GM19023 (cell line): ENCODE measurements around the gene IFT43.

Experiments
- ATAC-seq: cut with Tn5 transposase; IDR thresholded peaks from one replicate; pipeline ENCODE4 v1.9.1; 2021; ENCODE audit warnings: mild to moderate bottlenecking, moderate library complexity; ENCODE audit not compliant: unreplicated experiment

The IFT43 gene

GRCh38 chr14:75985618-75986438 is at the start of gene IFT43:
Gene IFT43, plus strand, starts transcription at chr14:75985763. Its CDS starts 24 bp downstream, at chr14:75985787.
- ATAC-seq: peak; percentile 69

- no peak for ATAC-seq
Measured at GRCh38 chr14:75939200-75939599, 46.4 kb upstream of the IFT43 start.

- no peak for ATAC-seq
Measured at GRCh38 chr14:75941030-75941429, 44.5 kb upstream of the IFT43 start.

GRCh38 chr14:75944607-75945241 is 40.8 kb upstream of the IFT43 start:
- no peak for ATAC-seq

- no peak for ATAC-seq
Measured at GRCh38 chr14:75946785-75947184, 38.8 kb upstream of the IFT43 start.

GRCh38 chr14:75952489-75952888 is 33.1 kb upstream of the IFT43 start:
- ATAC-seq: no peak

- ATAC-seq: no peak
Measured at GRCh38 chr14:75959031-75959430, 26.5 kb upstream of the IFT43 start.

GRCh38 chr14:75960231-75960630 is 25.3 kb upstream of the IFT43 start:
- ATAC-seq: no peak

- no peak for ATAC-seq
Measured at GRCh38 chr14:75961662-75962061, 23.9 kb upstream of the IFT43 start.

GRCh38 chr14:75967866-75968265 is 17.7 kb upstream of the IFT43 start:
- no peak for ATAC-seq

- ATAC-seq: no peak
Measured at GRCh38 chr14:75968456-75968855, 17.1 kb upstream of the IFT43 start.

- ATAC-seq: no peak
Measured at GRCh38 chr14:75969126-75969525, 16.4 kb upstream of the IFT43 start.

GRCh38 chr14:75969891-75970290 is 15.7 kb upstream of the IFT43 start:
- no peak for ATAC-seq

- ATAC-seq: no peak
Measured at GRCh38 chr14:75970989-75971388, 14.6 kb upstream of the IFT43 start.

GRCh38 chr14:75971509-75971908 is 14.1 kb upstream of the IFT43 start:
- no peak for ATAC-seq

GRCh38 chr14:75972801-75973421 is 12.7 kb upstream of the IFT43 start:
- no peak for ATAC-seq

- ATAC-seq: no peak
Measured at GRCh38 chr14:75976826-75977581, 8.6 kb upstream of the IFT43 start.

- ATAC-seq: no peak
Measured at GRCh38 chr14:75977582-75977943, 8.0 kb upstream of the IFT43 start.

GRCh38 chr14:75978249-75978731 is 7.3 kb upstream of the IFT43 start:
- no peak for ATAC-seq

GRCh38 chr14:75979071-75979571 is 6.4 kb upstream of the IFT43 start:
- ATAC-seq: no peak
